WTC11 (cell line): ENCODE measurements around the gene PIGU.

Experiments
- ARID4B ChIP-seq: sonication (generic); formaldehyde crosslinking; IDR thresholded peaks from 2 replicates; pipeline ENCODE4 v1.8.0; 2023; ENCODE audit warnings: missing genetic modification reagents, mild to moderate bottlenecking, borderline replicate concordance
- CREB1 ChIP-seq: sonication (generic); formaldehyde crosslinking; IDR thresholded peaks from 2 replicates; pipeline ENCODE4 v1.8.0; 2023; ENCODE audit warnings: mild to moderate bottlenecking, missing genetic modification reagents
- CREM ChIP-seq: sonication (generic); formaldehyde crosslinking; IDR thresholded peaks from 2 replicates; pipeline ENCODE4 v1.8.1; 2022; ENCODE audit warnings: mild to moderate bottlenecking, missing genetic modification reagents, moderate library complexity
- FOXK1 ChIP-seq: sonication (generic); formaldehyde crosslinking; IDR thresholded peaks from 2 replicates; pipeline ENCODE4 v1.8.0; 2022; ENCODE audit warnings: mild to moderate bottlenecking, moderate library complexity, missing genetic modification reagents
- TEAD4 ChIP-seq: sonication (generic); formaldehyde crosslinking; IDR thresholded peaks from 2 replicates; pipeline ENCODE4 v1.8.0; 2022; ENCODE audit warnings: mild to moderate bottlenecking, missing genetic modification reagents
- TF ChIP-seq, protein P1 (sequence below): fragments of 200-600 bp; IDR thresholded peaks from 2 replicates; pipeline ENCODE4 v1.8.0; 2022; ENCODE audit warnings: antibody characterized with exemption

- TF ChIP-seq TEAD4 (CRISPR knock-in tag) (no peak), CREM (no peak), ARID4B (CRISPR knock-in tag) (no peak), CREB1 (CRISPR knock-in tag) (no peak), FOXK1 (no peak)
- TF ChIP-seq, protein P1, sequence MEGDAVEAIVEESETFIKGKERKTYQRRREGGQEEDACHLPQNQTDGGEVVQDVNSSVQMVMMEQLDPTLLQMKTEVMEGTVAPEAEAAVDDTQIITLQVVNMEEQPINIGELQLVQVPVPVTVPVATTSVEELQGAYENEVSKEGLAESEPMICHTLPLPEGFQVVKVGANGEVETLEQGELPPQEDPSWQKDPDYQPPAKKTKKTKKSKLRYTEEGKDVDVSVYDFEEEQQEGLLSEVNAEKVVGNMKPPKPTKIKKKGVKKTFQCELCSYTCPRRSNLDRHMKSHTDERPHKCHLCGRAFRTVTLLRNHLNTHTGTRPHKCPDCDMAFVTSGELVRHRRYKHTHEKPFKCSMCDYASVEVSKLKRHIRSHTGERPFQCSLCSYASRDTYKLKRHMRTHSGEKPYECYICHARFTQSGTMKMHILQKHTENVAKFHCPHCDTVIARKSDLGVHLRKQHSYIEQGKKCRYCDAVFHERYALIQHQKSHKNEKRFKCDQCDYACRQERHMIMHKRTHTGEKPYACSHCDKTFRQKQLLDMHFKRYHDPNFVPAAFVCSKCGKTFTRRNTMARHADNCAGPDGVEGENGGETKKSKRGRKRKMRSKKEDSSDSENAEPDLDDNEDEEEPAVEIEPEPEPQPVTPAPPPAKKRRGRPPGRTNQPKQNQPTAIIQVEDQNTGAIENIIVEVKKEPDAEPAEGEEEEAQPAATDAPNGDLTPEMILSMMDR = no peak
These were observed 105.1 kb downstream of the PIGU start for GRCh38 chr20:34571753-34572152.
